Hepatocyte (in vitro differentiated cells): ENCODE measurements around the gene OR10H5.

Experiments
- EZH2 ChIP-seq: fragments of 200-600 bp; sonication (generic); IDR thresholded peaks from 2 replicates; pipeline ENCODE4 v1.6.1; 2016; ENCODE audit warnings: antibody characterized with exemption, mild to moderate bottlenecking, borderline replicate concordance
- TF ChIP-seq, protein P1 (sequence below): fragments of 200-600 bp; sonication (generic); IDR thresholded peaks from 2 replicates; pipeline ENCODE4 v1.5.1; 2016; ENCODE audit warnings: antibody characterized with exemption, mild to moderate bottlenecking; ENCODE audit not compliant: poor library complexity

DNA sequence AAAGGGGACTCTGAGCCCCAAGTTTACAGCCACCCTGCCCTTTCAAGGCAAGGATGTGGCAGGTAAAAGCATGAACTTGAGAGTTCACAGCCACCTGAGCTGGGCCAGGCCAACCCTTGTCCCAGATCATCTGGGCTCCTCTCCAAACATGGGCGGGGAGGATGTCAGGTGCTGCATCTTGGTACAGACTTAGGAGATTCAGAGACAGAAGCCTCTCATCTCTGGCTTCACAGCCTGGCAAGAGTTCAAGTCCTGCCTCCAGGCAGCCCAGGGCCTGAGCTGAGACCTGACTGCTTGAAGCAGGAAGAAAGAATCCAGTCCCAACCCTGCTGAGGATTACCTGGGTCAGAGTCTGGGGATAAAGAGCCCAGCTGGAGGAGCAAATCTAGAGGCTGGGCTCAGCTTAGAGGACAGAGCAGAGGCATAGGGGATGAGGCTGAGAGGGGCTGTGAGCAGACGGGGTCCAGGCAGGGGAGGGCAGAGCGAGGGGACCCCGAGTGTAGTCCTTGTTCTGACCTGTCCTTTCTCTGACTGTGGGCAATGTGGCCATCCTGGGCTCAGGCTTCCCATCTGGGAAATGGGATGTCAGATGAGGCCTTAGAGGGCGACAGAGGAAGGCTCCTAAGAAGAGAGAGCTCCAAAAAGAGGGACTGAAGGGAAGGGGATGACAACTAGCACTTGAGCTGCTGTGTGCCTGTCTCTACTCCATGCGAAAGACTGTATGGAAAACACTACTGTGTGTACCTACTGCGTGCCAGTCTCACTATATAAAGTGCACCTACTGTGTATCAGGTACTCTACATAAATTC lies 6.6 kb upstream of the OR10H5 start:
- TF ChIP-seq, protein P1, sequence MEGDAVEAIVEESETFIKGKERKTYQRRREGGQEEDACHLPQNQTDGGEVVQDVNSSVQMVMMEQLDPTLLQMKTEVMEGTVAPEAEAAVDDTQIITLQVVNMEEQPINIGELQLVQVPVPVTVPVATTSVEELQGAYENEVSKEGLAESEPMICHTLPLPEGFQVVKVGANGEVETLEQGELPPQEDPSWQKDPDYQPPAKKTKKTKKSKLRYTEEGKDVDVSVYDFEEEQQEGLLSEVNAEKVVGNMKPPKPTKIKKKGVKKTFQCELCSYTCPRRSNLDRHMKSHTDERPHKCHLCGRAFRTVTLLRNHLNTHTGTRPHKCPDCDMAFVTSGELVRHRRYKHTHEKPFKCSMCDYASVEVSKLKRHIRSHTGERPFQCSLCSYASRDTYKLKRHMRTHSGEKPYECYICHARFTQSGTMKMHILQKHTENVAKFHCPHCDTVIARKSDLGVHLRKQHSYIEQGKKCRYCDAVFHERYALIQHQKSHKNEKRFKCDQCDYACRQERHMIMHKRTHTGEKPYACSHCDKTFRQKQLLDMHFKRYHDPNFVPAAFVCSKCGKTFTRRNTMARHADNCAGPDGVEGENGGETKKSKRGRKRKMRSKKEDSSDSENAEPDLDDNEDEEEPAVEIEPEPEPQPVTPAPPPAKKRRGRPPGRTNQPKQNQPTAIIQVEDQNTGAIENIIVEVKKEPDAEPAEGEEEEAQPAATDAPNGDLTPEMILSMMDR: no peak
- no peak for TF ChIP-seq EZH2
